ENCODE measurements around the gene DDO. TPM values are rescaled to one million over a fixed set of nuclear protein-coding genes. Genes with fewer than 3 reads are reported as not detected.

DDO gene
- polyA plus RNA-seq, 1 donor (not counting 4 experiments of a cell fraction or from before 2014, with no cell fraction given): not detected

GRCh38 chr6:110369066-110369465 is 46.3 kb downstream of the DDO start:
- Histone ChIP-seq H3K4me2 (ENCODE audit: control insufficient read depth, extremely low read depth, insufficient read depth, low read depth, low read length) (no peak overlapping the region), H3K27me3 (ENCODE audit: control insufficient read depth, extremely low read depth, insufficient read depth, low read length) (peaks cover 64% of the 10 kb centered on the region), H3K36me3 (ENCODE audit: control insufficient read depth in 2 of 2, extremely low read depth in 1 of 2, insufficient read depth in 2 of 2, low read length in 2 of 2) (no peaks in the 10 kb centered on the region), H3K9me1 (ENCODE audit: control insufficient read depth, extremely low read depth, insufficient read depth, low read length) (no peaks in the 10 kb centered on the region), H4K20me1 (ENCODE audit: control insufficient read depth, extremely low read depth, insufficient read depth, low read length) (no peaks in the 10 kb centered on the region), H3K27ac (ENCODE audit: control insufficient read depth, insufficient read depth, low read length) (no peak overlapping the region), H3K4me3 (ENCODE audit: control insufficient read depth in 2 of 3, extremely low read depth in 1 of 3, insufficient read depth in 2 of 3, low read depth in 1 of 3, low read length in 3 of 3) (no peak overlapping the region), H3K9ac (ENCODE audit: control insufficient read depth, extremely low read depth, insufficient read depth, low read length) (no peak overlapping the region), H3K79me2 (ENCODE audit: control insufficient read depth, insufficient read depth, low read length) (no peaks in the 10 kb centered on the region), H3K9me3 (ENCODE audit: control insufficient read depth, low read depth, low read length) (no peaks in the 10 kb centered on the region), H3K4me1 (ENCODE audit: control insufficient read depth, extremely low read depth, insufficient read depth, low read length) (no peaks in the 10 kb centered on the region), H2AFZ (ENCODE audit: control insufficient read depth, low read length) (no peak overlapping the region)
- TF ChIP-seq EZH2 (IDR thresholded peaks at IDR 0.05; ENCODE audit: low read length): no peak
- dilution Hi-C loops (cut with MboI; ENCODE audit: extremely low pct_ligation_motif_present, low sequenced_read_pairs): no loop called here
- FAIRE-seq (no peak), DNase-seq (ENCODE audit: low read depth, low spot score) (no peak)

DNA sequence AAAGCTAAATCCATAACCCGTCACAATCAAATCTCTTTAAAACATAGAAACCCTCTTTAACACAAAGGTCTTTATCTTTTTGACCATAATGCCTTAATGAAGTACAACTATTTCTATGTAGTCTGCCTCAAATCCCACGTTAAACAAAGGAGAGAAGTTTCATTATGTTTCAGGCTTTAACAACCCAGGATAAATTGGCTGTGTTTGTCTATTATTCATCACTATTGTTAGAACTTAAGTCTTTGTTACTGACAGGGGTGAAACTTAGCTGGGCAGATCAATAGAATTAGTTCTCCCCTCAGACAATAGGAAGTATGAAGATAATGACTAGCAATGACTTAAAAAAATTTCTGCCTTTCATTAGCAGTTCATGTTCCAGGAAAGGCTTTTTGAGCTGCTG is 47.1 kb downstream of the DDO start:
- H3K4me2 ChIP-seq (ENCODE audit: control insufficient read depth, extremely low read depth, insufficient read depth, low read depth, low read length): no peak overlapping the region
- DNase-seq (ENCODE audit: low read depth, low spot score) (no peak), FAIRE-seq (no peak)
- H3K79me2 ChIP-seq (ENCODE audit: control insufficient read depth, insufficient read depth, low read length): no peaks in the 10 kb centered on the region
- peaks cover 67% of the 10 kb centered on the region for H3K27me3 ChIP-seq (ENCODE audit: control insufficient read depth, extremely low read depth, insufficient read depth, low read length)
- no peak overlapping the region for H3K4me3 ChIP-seq (ENCODE audit: control insufficient read depth in 2 of 3, extremely low read depth in 1 of 3, insufficient read depth in 2 of 3, low read depth in 1 of 3, low read length in 3 of 3)
- no peak overlapping the region for H2AFZ ChIP-seq (ENCODE audit: control insufficient read depth, low read length)
- no peak overlapping the region for H3K27ac ChIP-seq (ENCODE audit: control insufficient read depth, insufficient read depth, low read length)
- H3K9me3 ChIP-seq (ENCODE audit: control insufficient read depth, low read depth, low read length): no peaks in the 10 kb centered on the region
- H3K9ac ChIP-seq (ENCODE audit: control insufficient read depth, extremely low read depth, insufficient read depth, low read length): no peak overlapping the region
- dilution Hi-C loops (cut with MboI; ENCODE audit: extremely low pct_ligation_motif_present, low sequenced_read_pairs): no loop called here
- H3K4me1 ChIP-seq (ENCODE audit: control insufficient read depth, extremely low read depth, insufficient read depth, low read length): no peaks in the 10 kb centered on the region
- TF ChIP-seq EZH2 (IDR thresholded peaks at IDR 0.05; ENCODE audit: low read length) (no peak), CTCF (optimal IDR thresholded peaks at IDR 0.05 in 1 of 3, IDR thresholded peaks at IDR 0.05 in 1 of 3, conservative IDR thresholded peaks at IDR 0.05 in 1 of 3; ENCODE audit: extremely low read depth in 1 of 3, insufficient read depth in 2 of 3, low read length in 3 of 3) (no peak)
- H4K20me1 ChIP-seq (ENCODE audit: control insufficient read depth, extremely low read depth, insufficient read depth, low read length): no peaks in the 10 kb centered on the region
- no peaks in the 10 kb centered on the region for H3K9me1 ChIP-seq (ENCODE audit: control insufficient read depth, extremely low read depth, insufficient read depth, low read length)
- H3K36me3 ChIP-seq (ENCODE audit: control insufficient read depth in 2 of 2, extremely low read depth in 1 of 2, insufficient read depth in 2 of 2, low read length in 2 of 2): no peaks in the 10 kb centered on the region

DNA sequence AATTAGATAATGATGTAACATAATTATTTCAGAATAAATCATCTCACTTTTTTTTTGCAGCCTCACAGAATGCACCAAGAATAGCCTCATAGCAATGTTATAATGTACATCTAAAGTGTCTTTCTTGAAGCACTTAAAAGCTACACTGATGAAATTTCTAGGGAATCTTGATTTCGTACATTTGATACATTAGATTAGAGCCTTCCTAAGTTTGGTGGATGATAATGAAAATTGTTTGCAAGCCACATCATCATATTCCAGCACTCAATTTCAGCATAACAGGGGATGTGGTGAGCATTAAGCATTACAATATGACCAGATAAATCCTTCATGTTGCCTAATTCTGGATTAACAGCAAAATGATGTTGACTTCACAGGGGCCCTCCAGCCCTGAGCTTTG is 47.5 kb downstream of the DDO start:
- TF ChIP-seq CTCF (optimal IDR thresholded peaks at IDR 0.05 in 1 of 3, IDR thresholded peaks at IDR 0.05 in 1 of 3, conservative IDR thresholded peaks at IDR 0.05 in 1 of 3; ENCODE audit: extremely low read depth in 1 of 3, insufficient read depth in 2 of 3, low read length in 3 of 3) (no peak), EZH2 (IDR thresholded peaks at IDR 0.05; ENCODE audit: low read length) (no peak)
- Histone ChIP-seq H3K9me3 (ENCODE audit: control insufficient read depth, low read depth, low read length) (no peaks in the 10 kb centered on the region), H3K4me3 (ENCODE audit: control insufficient read depth in 2 of 3, extremely low read depth in 1 of 3, insufficient read depth in 2 of 3, low read depth in 1 of 3, low read length in 3 of 3) (no peak overlapping the region), H3K36me3 (ENCODE audit: control insufficient read depth in 2 of 2, extremely low read depth in 1 of 2, insufficient read depth in 2 of 2, low read length in 2 of 2) (no peaks in the 10 kb centered on the region), H3K27me3 (ENCODE audit: control insufficient read depth, extremely low read depth, insufficient read depth, low read length) (peaks cover 67% of the 10 kb centered on the region), H3K79me2 (ENCODE audit: control insufficient read depth, insufficient read depth, low read length) (no peaks in the 10 kb centered on the region), H2AFZ (ENCODE audit: control insufficient read depth, low read length) (no peak overlapping the region), H3K4me2 (ENCODE audit: control insufficient read depth, extremely low read depth, insufficient read depth, low read depth, low read length) (no peak overlapping the region), H3K9ac (ENCODE audit: control insufficient read depth, extremely low read depth, insufficient read depth, low read length) (no peak overlapping the region), H3K9me1 (ENCODE audit: control insufficient read depth, extremely low read depth, insufficient read depth, low read length) (no peaks in the 10 kb centered on the region), H3K27ac (ENCODE audit: control insufficient read depth, insufficient read depth, low read length) (no peak overlapping the region), H4K20me1 (ENCODE audit: control insufficient read depth, extremely low read depth, insufficient read depth, low read length) (no peaks in the 10 kb centered on the region), H3K4me1 (ENCODE audit: control insufficient read depth, extremely low read depth, insufficient read depth, low read length) (no peaks in the 10 kb centered on the region)
- FAIRE-seq: no peak
- DNase-seq (ENCODE audit: low read depth, low spot score): no peak
- dilution Hi-C loops (cut with MboI; ENCODE audit: extremely low pct_ligation_motif_present, low sequenced_read_pairs): no loop called here
